GM21619 (cell line): ENCODE data around the gene AVPR1B.

Source experiments
- ATAC-seq: cut with Tn5 transposase; IDR thresholded peaks from one replicate; pipeline ENCODE4 v1.9.1; 2021; ENCODE audit not compliant: unreplicated experiment

The AVPR1B gene

GRCh38 chr1:206112600-206113301 lies 4.4 kb downstream of the AVPR1B start:
- ATAC-seq = no peak

- ATAC-seq = no peak
Measured at GRCh38 chr1:206111271-206111927, 5.8 kb downstream of the AVPR1B start.

GRCh38 chr1:206110820-206111219 lies 6.4 kb downstream of the AVPR1B start:
- ATAC-seq = no peak

GRCh38 chr1:206110161-206110560 lies 7.0 kb downstream of the AVPR1B start:
- no peak for ATAC-seq

GRCh38 chr1:206109718-206110117 lies 7.5 kb downstream of the AVPR1B start:
- no peak for ATAC-seq

GRCh38 chr1:206108635-206109034 lies 8.6 kb downstream of the AVPR1B start:
- no peak for ATAC-seq

GRCh38 chr1:206107168-206107544 lies 10.0 kb downstream of the AVPR1B start:
- no peak for ATAC-seq

GRCh38 chr1:206106328-206107167 lies 10.6 kb downstream of the AVPR1B start:
- ATAC-seq = no peak

- ATAC-seq = no peak
Measured at GRCh38 chr1:206105464-206105995, 11.7 kb downstream of the AVPR1B start.

GRCh38 chr1:206103979-206104378 lies 13.2 kb downstream of the AVPR1B start:
- no peak for ATAC-seq

GRCh38 chr1:206102292-206102936 lies 14.8 kb downstream of the AVPR1B start:
- ATAC-seq = no peak

- no peak for ATAC-seq
Measured at GRCh38 chr1:206101351-206102045, 15.7 kb downstream of the AVPR1B start.

- ATAC-seq = no peak
Measured at GRCh38 chr1:206100226-206100815, 16.9 kb downstream of the AVPR1B start.

- no peak for ATAC-seq
Measured at GRCh38 chr1:206098242-206098919, 18.8 kb downstream of the AVPR1B start.

- ATAC-seq = no peak
Measured at GRCh38 chr1:206097381-206097780, 19.8 kb downstream of the AVPR1B start.

GRCh38 chr1:206094024-206094423 lies 23.2 kb downstream of the AVPR1B start:
- no peak for ATAC-seq

GRCh38 chr1:206089341-206089740 lies 27.8 kb downstream of the AVPR1B start:
- ATAC-seq = no peak

GRCh38 chr1:206087091-206087490 lies 30.1 kb downstream of the AVPR1B start:
- no peak for ATAC-seq

- ATAC-seq = no peak
Measured at GRCh38 chr1:206083750-206084149, 33.4 kb downstream of the AVPR1B start.
